Spleen (tissue), 11 donors: ENCODE measurements around the gene RGS6. TPM values are rescaled to one million over a fixed set of nuclear protein-coding genes. Genes with fewer than 3 reads are reported as not detected.

Experiments used
- DNase-seq: peaks from one replicate; pipeline ENCODE4 v3.0.0-alpha.2; 2020
- H3K27ac ChIP-seq, 8 donors: fragments of 200-600 bp; sonication (generic) in 7 of 8; 1 replicate in 4 of 8; 2 replicates in 4 of 8; pipeline versions ENCODE4 v1.5.0 to v1.8.0; 2016 to 2021; ENCODE audit warnings: inconsistent platforms in 4 of 8, mild to moderate bottlenecking in 4 of 8, moderate library complexity in 1 of 8
- H3K27me3 ChIP-seq, 7 donors: fragments of 200-600 bp; sonication (generic) in 6 of 7; replicated peaks in 1 of 7; 1 replicate in 4 of 7; 2 replicates in 3 of 7; pipeline versions ENCODE4 v1.5.0 to v1.8.0; 2016 to 2021; ENCODE audit warnings: inconsistent platforms in 3 of 7, mild to moderate bottlenecking in 1 of 7
- H3K36me3 ChIP-seq, 6 donors: fragments of 200-600 bp; sonication (generic) in 5 of 6; 1 replicate in 4 of 6; 2 replicates in 2 of 6; pipeline versions ENCODE4 v1.5.0 to v1.8.0; 2016 to 2021; ENCODE audit warnings: inconsistent platforms in 2 of 6
- H3K4me1 ChIP-seq, 6 donors: fragments of 200-600 bp; sonication (generic) in 5 of 6; 1 replicate in 3 of 6; 2 replicates in 3 of 6; pipeline versions ENCODE4 v1.5.0 to v1.8.0; 2016 to 2021; ENCODE audit warnings: inconsistent platforms in 3 of 6
- H3K4me3 ChIP-seq, 8 donors: fragments of 200-600 bp; sonication (generic) in 7 of 8; 1 replicate in 4 of 8; 2 replicates in 4 of 8; pipeline versions ENCODE4 v1.5.0 to v1.8.0; 2016 to 2021; ENCODE audit warnings: inconsistent platforms in 4 of 8, mild to moderate bottlenecking in 4 of 8, moderate library complexity in 2 of 8
- H3K9me3 ChIP-seq, 8 donors: fragments of 200-600 bp; sonication (generic) in 7 of 8; 1 replicate in 4 of 8; 2 replicates in 4 of 8; pipeline versions ENCODE4 v1.5.0 to v1.8.0; 2016 to 2021; ENCODE audit warnings: inconsistent platforms in 4 of 8
- POLR2A ChIP-seq, 3 donors: fragments of 450-650 bp; IDR thresholded peaks; one replicate each; pipeline ENCODE4 v1.5.1; 2017; ENCODE audit warnings: antibody characterized with exemption in 3 of 3, mild to moderate bottlenecking in 1 of 3
- POLR2AphosphoS5 ChIP-seq, 3 donors: sonication (generic); formaldehyde crosslinking; IDR thresholded peaks; one replicate each; pipeline ENCODE4 v1.5.1; 2017; ENCODE audit warnings: antibody characterized with exemption in 3 of 3
- WGBS, 5 donors: extraction: QIAGEN DNeasy Blood & Tissue Kit in 3 of 5; methylation state at CpG; one replicate each; pipeline versions ENCODE4 v1.1.5 to v1.1.7; 2013 to 2018; 5-methylcytosine and 5-hydroxymethylcytosine counted together
- intact Hi-C: fragments of 100-400 bp; cut with DNase I; formaldehyde crosslinking; loops from one replicate; pipeline ENCODE4 v1.15.0; 2023; ENCODE audit warnings: low total_unique reads
- polyA plus RNA-seq, 3 donors: library from polyadenylated mRNA; stranded (reverse); fragments of 200-250 nt; gene quantifications; one replicate each; pipeline ENCODE4 v1.2.1, GENCODE V29; 2013
- total RNA-seq, 7 donors: library from RNA; depleted of rRNA in 3 of 7; stranded (reverse); fragments of >200 nt in 3 of 7; fragmentation: NEBNext Ultra II Directional in 4 of 7; extraction: Animal tissue kit (Norgen Biotek cat#: 25700) in 4 of 7; gene quantifications; one replicate each; pipeline versions ENCODE4 v1.1.0 to v1.2.1, GENCODE V29; 2016 to 2021
- TF ChIP-seq, protein P1 (sequence below), 11 experiments: fragments of 200-600 bp in 7 of 11; fragments of 450-650 bp in 4 of 11; sonication (generic) in 4 of 11; IDR thresholded peaks in 8 of 11; conservative IDR thresholded peaks in 3 of 11; 1 replicate in 7 of 11; 2 replicates in 4 of 11; pipeline versions ENCODE4 v1.4.0 to v1.8.0; 2016 to 2021; ENCODE audit warnings: antibody characterized with exemption in 11 of 11, inconsistent platforms in 4 of 11, mild to moderate bottlenecking in 1 of 11
- donor health status: healthy with polysubstance abuse.
- donor health status: DM: no; HTN: no; CAD: no; lungs with moderate emphysema.
- donor health status: DM: no; HTN: no; CAD: no.
- donor health status: Bipolar disorder and iron deficiency.
- donor health status: healthy.
- donor health status: DM: no; HTN: no; CAD: no.
- donor health status: DM: yes; HTN: yes; CAD: no.

RGS6 gene
- total and polyA plus RNA-seq, 10 donors, result 0.20 to 8.1 (median 2.3) TPM

DNA sequence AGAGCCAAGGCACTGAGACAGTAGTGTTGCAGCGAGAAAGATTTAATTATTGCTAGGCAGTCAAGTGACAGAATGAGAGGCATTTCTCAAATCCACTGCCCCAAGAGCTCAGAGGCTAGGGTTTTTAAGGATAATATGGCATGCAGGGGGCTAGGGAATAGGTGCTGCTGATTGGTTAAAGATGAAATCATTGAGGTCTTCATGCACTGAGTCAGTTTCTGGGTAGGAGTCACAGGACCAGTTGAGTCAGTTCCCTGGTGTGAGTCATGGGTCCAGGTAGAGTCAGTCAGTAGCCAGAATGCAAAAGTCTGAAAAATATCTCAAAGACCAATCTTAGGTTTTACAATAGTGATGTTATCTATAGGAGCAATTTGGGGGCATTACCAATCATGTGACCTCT is 323.8 kb downstream of the RGS6 start:
- no peak overlapping the region for H3K4me3 ChIP-seq
- H3K9me3 ChIP-seq, result peaks cover 0 to 8% (median 2%) of the 10 kb centered on the region in 8 donors
- TF ChIP-seq POLR2A (IDR thresholded peaks at IDR 0.05) (no peak), POLR2AphosphoS5 (IDR thresholded peaks at IDR 0.05) (no peak)
- TF ChIP-seq, protein P1, sequence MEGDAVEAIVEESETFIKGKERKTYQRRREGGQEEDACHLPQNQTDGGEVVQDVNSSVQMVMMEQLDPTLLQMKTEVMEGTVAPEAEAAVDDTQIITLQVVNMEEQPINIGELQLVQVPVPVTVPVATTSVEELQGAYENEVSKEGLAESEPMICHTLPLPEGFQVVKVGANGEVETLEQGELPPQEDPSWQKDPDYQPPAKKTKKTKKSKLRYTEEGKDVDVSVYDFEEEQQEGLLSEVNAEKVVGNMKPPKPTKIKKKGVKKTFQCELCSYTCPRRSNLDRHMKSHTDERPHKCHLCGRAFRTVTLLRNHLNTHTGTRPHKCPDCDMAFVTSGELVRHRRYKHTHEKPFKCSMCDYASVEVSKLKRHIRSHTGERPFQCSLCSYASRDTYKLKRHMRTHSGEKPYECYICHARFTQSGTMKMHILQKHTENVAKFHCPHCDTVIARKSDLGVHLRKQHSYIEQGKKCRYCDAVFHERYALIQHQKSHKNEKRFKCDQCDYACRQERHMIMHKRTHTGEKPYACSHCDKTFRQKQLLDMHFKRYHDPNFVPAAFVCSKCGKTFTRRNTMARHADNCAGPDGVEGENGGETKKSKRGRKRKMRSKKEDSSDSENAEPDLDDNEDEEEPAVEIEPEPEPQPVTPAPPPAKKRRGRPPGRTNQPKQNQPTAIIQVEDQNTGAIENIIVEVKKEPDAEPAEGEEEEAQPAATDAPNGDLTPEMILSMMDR (IDR thresholded peaks at IDR 0.05 in 8 of 11, conservative IDR thresholded peaks at IDR 0.05 in 3 of 11), result no peak
- H3K4me1 ChIP-seq, result no peaks in the 10 kb centered on the region
- intact Hi-C loops, result no loop called here
- WGBS, 5 donors, result 38 to 93% (median 90%) methylated on average over 1 of the region's 1 CpG
- no peaks in the 10 kb centered on the region for H3K27me3 ChIP-seq
- DNase-seq, result no peak
- H3K36me3 ChIP-seq, result no peaks in the 10 kb centered on the region
- no peak overlapping the region for H3K27ac ChIP-seq

GRCh38 chr14:72261068-72261467 is 328.8 kb downstream of the RGS6 start:
- no peak for DNase-seq
- Histone ChIP-seq H3K4me1 (no peaks in the 10 kb centered on the region), H3K9me3 (peaks cover 0 to 5% (median 2%) of the 10 kb centered on the region in 8 donors), H3K4me3 (no peak overlapping the region), H3K27ac (no peak overlapping the region), H3K36me3 (no peaks in the 10 kb centered on the region), H3K27me3 (no peaks in the 10 kb centered on the region)
- intact Hi-C loops, result no loop called here
- TF ChIP-seq POLR2AphosphoS5 (IDR thresholded peaks at IDR 0.05) (no peak), POLR2A (IDR thresholded peaks at IDR 0.05) (no peak)
- TF ChIP-seq, protein P1 (IDR thresholded peaks at IDR 0.05 in 8 of 11, conservative IDR thresholded peaks at IDR 0.05 in 3 of 11), result no peak
- WGBS, 5 donors, result 65 to 88% (median 79%) methylated on average over 4 of the region's 4 CpGs

DNA sequence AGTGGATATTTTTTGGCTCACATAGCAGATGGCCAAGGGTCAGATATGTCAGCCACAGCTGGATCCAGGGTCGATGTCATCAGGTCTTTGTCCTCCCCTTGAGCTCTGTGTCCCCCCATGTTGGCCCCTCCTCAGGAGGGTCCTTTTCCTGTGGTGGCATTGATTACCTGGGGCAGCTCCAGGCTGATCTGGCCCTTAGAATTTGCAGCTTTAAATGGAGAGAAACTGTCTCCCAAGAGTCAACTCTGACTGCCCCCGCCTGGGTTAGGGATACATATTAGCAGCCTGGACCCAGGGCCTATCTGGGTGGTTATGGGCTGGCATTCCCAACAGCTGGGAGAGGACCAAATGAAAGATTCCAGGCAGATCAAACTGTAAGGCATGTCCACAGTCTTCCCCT is 330.5 kb downstream of the RGS6 start:
- Histone ChIP-seq H3K4me1 (no peaks in the 10 kb centered on the region), H3K27me3 (peaks cover 0 to 4% (median 0%) of the 10 kb centered on the region in 7 donors), H3K36me3 (no peaks in the 10 kb centered on the region), H3K27ac (no peak overlapping the region), H3K4me3 (no peak overlapping the region), H3K9me3 (peaks cover 0 to 3% (median 0%) of the 10 kb centered on the region in 8 donors)
- intact Hi-C loops, result no loop called here
- TF ChIP-seq POLR2A (IDR thresholded peaks at IDR 0.05) (no peak), POLR2AphosphoS5 (IDR thresholded peaks at IDR 0.05) (no peak)
- TF ChIP-seq, protein P1 (IDR thresholded peaks at IDR 0.05 in 8 of 11, conservative IDR thresholded peaks at IDR 0.05 in 3 of 11), result no peak
- no peak for DNase-seq
- 81 to 98% (median 91%) methylated on average over 2 of the region's 2 CpGs for WGBS, 5 donors

- intact Hi-C loops, result no loop called here
- Histone ChIP-seq H3K9me3 (peaks cover 0 to 3% (median 0%) of the 10 kb centered on the region in 8 donors), H3K27ac (no peak overlapping the region), H3K27me3 (peaks cover 0 to 9% (median 0%) of the 10 kb centered on the region in 7 donors), H3K4me3 (no peak overlapping the region), H3K4me1 (no peaks in the 10 kb centered on the region), H3K36me3 (no peaks in the 10 kb centered on the region)
- 55 to 71% (median 63%) methylated on average over 5 of the region's 5 CpGs for WGBS, 5 donors
- TF ChIP-seq POLR2AphosphoS5 (IDR thresholded peaks at IDR 0.05), result no peak
- TF ChIP-seq, protein P1 (IDR thresholded peaks at IDR 0.05 in 8 of 11, conservative IDR thresholded peaks at IDR 0.05 in 3 of 11), result no peak
- no peak for TF ChIP-seq POLR2A (IDR thresholded peaks at IDR 0.05)
- DNase-seq, result no peak
These were observed 332.5 kb downstream of the RGS6 start for GRCh38 chr14:72264716-72265115.
